Osteoblast (primary cell): ENCODE measurements around the gene COG5. TPM values are rescaled to one million over a fixed set of nuclear protein-coding genes. Genes with fewer than 3 reads are reported as not detected.

Experiments used
- DNase-seq: peaks from one replicate; pipeline ENCODE4 v3.0.0; 2011; ENCODE audit warnings: low spot score, mixed read lengths; ENCODE audit not compliant: insufficient read length; ENCODE audit errors: missing footprints
- H2AFZ ChIP-seq: 2 replicates; pipeline ENCODE4 v1.6.0; 2011; ENCODE audit warnings: mild to moderate bottlenecking, low read length
- H3K27ac ChIP-seq: 2 replicates; pipeline ENCODE4 v1.5.1; 2011; ENCODE audit warnings: mild to moderate bottlenecking, low read depth, low read length, moderate library complexity
- H3K27me3 ChIP-seq: 2 replicates; pipeline ENCODE4 v1.6.0; 2012; ENCODE audit warnings: mild to moderate bottlenecking, control low read depth, inconsistent platforms, low read length, moderate library complexity; ENCODE audit not compliant: insufficient read depth
- H3K36me3 ChIP-seq: 2 replicates; pipeline ENCODE4 v1.5.1; 2011; ENCODE audit warnings: mild to moderate bottlenecking, low read length, control low read depth, moderate library complexity; ENCODE audit not compliant: insufficient read depth
- H3K4me1 ChIP-seq: 2 replicates; pipeline ENCODE4 v1.5.1; 2011; ENCODE audit warnings: mild to moderate bottlenecking, low read length, control low read depth, moderate library complexity; ENCODE audit not compliant: insufficient read depth
- H3K4me2 ChIP-seq: 2 replicates; pipeline ENCODE4 v1.6.0; 2011; ENCODE audit warnings: mild to moderate bottlenecking, low read length; ENCODE audit not compliant: insufficient read depth
- H3K4me3 ChIP-seq: fragments of 200-600 bp; sonication (generic); 3 replicates; pipeline ENCODE4 v1.5.1; 2012; ENCODE audit warnings: mild to moderate bottlenecking, low read length, inconsistent platforms; ENCODE audit not compliant: insufficient read depth
- H3K79me2 ChIP-seq: 2 replicates; pipeline ENCODE4 v1.6.0; 2012; ENCODE audit warnings: mild to moderate bottlenecking, low read length, control low read depth, inconsistent platforms; ENCODE audit not compliant: insufficient read depth
- H3K9me3 ChIP-seq: 2 replicates; pipeline ENCODE4 v1.5.1; 2011; ENCODE audit warnings: low read depth, low read length, control low read depth
- H4K20me1 ChIP-seq: 2 replicates; pipeline ENCODE4 v1.6.0; 2012; ENCODE audit warnings: mild to moderate bottlenecking, low read length, control low read depth; ENCODE audit not compliant: insufficient read depth
- total RNA-seq: library from RNA; depleted of rRNA; stranded (reverse); fragments of >200 nt; gene quantifications from 2 replicates; pipeline ENCODE4 v1.2.3, GENCODE V29; 2012
- TF ChIP-seq, protein P1 (sequence below): IDR thresholded peaks from 2 replicates; pipeline ENCODE4 v1.5.1; 2011; ENCODE audit warnings: mild to moderate bottlenecking, low read depth, low read length, moderate library complexity; ENCODE audit errors: extremely low read depth

The COG5 gene
- total RNA-seq, 1 donor = 29.7 TPM

GRCh38 chr7:107330478-107330877, 233.2 kb downstream of the COG5 start:
- no peak overlapping the region for H3K4me2 ChIP-seq
- no peak overlapping the region for H3K4me3 ChIP-seq
- no peaks in the 10 kb centered on the region for H3K79me2 ChIP-seq
- no peaks in the 10 kb centered on the region for H3K27me3 ChIP-seq
- no peaks in the 10 kb centered on the region for H3K36me3 ChIP-seq
- no peaks in the 10 kb centered on the region for H3K9me3 ChIP-seq
- H3K27ac ChIP-seq = no peak overlapping the region
- no peak overlapping the region for H2AFZ ChIP-seq
- no peak for DNase-seq
- TF ChIP-seq, protein P1, sequence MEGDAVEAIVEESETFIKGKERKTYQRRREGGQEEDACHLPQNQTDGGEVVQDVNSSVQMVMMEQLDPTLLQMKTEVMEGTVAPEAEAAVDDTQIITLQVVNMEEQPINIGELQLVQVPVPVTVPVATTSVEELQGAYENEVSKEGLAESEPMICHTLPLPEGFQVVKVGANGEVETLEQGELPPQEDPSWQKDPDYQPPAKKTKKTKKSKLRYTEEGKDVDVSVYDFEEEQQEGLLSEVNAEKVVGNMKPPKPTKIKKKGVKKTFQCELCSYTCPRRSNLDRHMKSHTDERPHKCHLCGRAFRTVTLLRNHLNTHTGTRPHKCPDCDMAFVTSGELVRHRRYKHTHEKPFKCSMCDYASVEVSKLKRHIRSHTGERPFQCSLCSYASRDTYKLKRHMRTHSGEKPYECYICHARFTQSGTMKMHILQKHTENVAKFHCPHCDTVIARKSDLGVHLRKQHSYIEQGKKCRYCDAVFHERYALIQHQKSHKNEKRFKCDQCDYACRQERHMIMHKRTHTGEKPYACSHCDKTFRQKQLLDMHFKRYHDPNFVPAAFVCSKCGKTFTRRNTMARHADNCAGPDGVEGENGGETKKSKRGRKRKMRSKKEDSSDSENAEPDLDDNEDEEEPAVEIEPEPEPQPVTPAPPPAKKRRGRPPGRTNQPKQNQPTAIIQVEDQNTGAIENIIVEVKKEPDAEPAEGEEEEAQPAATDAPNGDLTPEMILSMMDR = no peak
- H4K20me1 ChIP-seq = no peaks in the 10 kb centered on the region
- H3K4me1 ChIP-seq = peaks cover 3% of the 10 kb centered on the region

- no peaks in the 10 kb centered on the region for H3K9me3 ChIP-seq
- no peaks in the 10 kb centered on the region for H4K20me1 ChIP-seq
- no peak for DNase-seq
- no peak overlapping the region for H3K4me3 ChIP-seq
- no peak overlapping the region for H2AFZ ChIP-seq
- TF ChIP-seq, protein P1 = no peak
- peak overlapping the region; percentile 8 for H3K27ac ChIP-seq
- no peaks in the 10 kb centered on the region for H3K27me3 ChIP-seq
- H3K36me3 ChIP-seq = no peaks in the 10 kb centered on the region
- peaks cover 3% of the 10 kb centered on the region for H3K4me1 ChIP-seq
- H3K79me2 ChIP-seq = no peaks in the 10 kb centered on the region
- H3K4me2 ChIP-seq = no peak overlapping the region
These were observed 235.6 kb downstream of the COG5 start for GRCh38 chr7:107327986-107328569.

GRCh38 chr7:107326061-107326460, 237.7 kb downstream of the COG5 start:
- peaks cover 3% of the 10 kb centered on the region for H3K36me3 ChIP-seq
- H3K27me3 ChIP-seq = no peaks in the 10 kb centered on the region
- H2AFZ ChIP-seq = no peak overlapping the region
- no peak overlapping the region for H3K4me2 ChIP-seq
- H4K20me1 ChIP-seq = no peaks in the 10 kb centered on the region
- TF ChIP-seq, protein P1 = no peak
- H3K9me3 ChIP-seq = no peaks in the 10 kb centered on the region
- H3K4me3 ChIP-seq = no peak overlapping the region
- no peak overlapping the region for H3K27ac ChIP-seq
- H3K4me1 ChIP-seq = peaks cover 3% of the 10 kb centered on the region
- no peak for DNase-seq
- H3K79me2 ChIP-seq = no peaks in the 10 kb centered on the region

- H2AFZ ChIP-seq = no peak overlapping the region
- H3K4me2 ChIP-seq = no peak overlapping the region
- no peaks in the 10 kb centered on the region for H3K9me3 ChIP-seq
- no peaks in the 10 kb centered on the region for H3K79me2 ChIP-seq
- no peaks in the 10 kb centered on the region for H3K4me1 ChIP-seq
- TF ChIP-seq, protein P1 = no peak
- no peak overlapping the region for H3K27ac ChIP-seq
- H3K4me3 ChIP-seq = no peak overlapping the region
- H4K20me1 ChIP-seq = no peaks in the 10 kb centered on the region
- peaks cover 3% of the 10 kb centered on the region for H3K36me3 ChIP-seq
- no peaks in the 10 kb centered on the region for H3K27me3 ChIP-seq
- DNase-seq = no peak
These were observed 241.7 kb downstream of the COG5 start for GRCh38 chr7:107322015-107322414.
